ENCODE measurements around the gene TTC7B. TPM values are rescaled to one million over a fixed set of nuclear protein-coding genes. Genes with fewer than 3 reads are reported as not detected.

The TTC7B gene
- polyA plus RNA-seq, 1 donor from 2014 or later: 19.9 TPM

- Histone ChIP-seq H4K20me1 (ENCODE audit: insufficient read depth) (no peaks in the 10 kb centered on the region), H3K4me2 (ENCODE audit: low read length) (no peak overlapping the region), H3K27ac (ENCODE audit: low read length) (no peak overlapping the region), H3F3A (ENCODE audit: insufficient read depth, low read length, poor library complexity, severe bottlenecking) (no peaks in the 10 kb centered on the region), H3K9me3 (ENCODE audit: low read length) (no peaks in the 10 kb centered on the region), H3K4me3 (ENCODE audit: low read length) (no peak overlapping the region), H3K79me2 (replicated peaks; ENCODE audit: insufficient read depth, low read length) (no peaks in the 10 kb centered on the region), H3K27me3 (ENCODE audit: insufficient read depth, low read depth, low read length) (no peaks in the 10 kb centered on the region), H2AFZ (ENCODE audit: low read depth, low read length) (no peak overlapping the region), H3K9ac (ENCODE audit: low read length) (no peak overlapping the region), H3K9me2 (ENCODE audit: insufficient read depth, low read length) (no peaks in the 10 kb centered on the region), H3K36me3 (ENCODE audit: insufficient read depth, low read length) (no peaks in the 10 kb centered on the region)
- TF ChIP-seq EZH2 (IDR thresholded peaks at IDR 0.05; ENCODE audit: borderline replicate concordance, insufficient read depth, low read length, poor library complexity, severe bottlenecking) (no peak), SMC3 (conservative IDR thresholded peaks at IDR 0.05; ENCODE audit: poor library complexity) (no peak), MXI1 (conservative IDR thresholded peaks at IDR 0.05; ENCODE audit: poor library complexity, severe bottlenecking) (no peak)
- TF ChIP-seq, protein P1, sequence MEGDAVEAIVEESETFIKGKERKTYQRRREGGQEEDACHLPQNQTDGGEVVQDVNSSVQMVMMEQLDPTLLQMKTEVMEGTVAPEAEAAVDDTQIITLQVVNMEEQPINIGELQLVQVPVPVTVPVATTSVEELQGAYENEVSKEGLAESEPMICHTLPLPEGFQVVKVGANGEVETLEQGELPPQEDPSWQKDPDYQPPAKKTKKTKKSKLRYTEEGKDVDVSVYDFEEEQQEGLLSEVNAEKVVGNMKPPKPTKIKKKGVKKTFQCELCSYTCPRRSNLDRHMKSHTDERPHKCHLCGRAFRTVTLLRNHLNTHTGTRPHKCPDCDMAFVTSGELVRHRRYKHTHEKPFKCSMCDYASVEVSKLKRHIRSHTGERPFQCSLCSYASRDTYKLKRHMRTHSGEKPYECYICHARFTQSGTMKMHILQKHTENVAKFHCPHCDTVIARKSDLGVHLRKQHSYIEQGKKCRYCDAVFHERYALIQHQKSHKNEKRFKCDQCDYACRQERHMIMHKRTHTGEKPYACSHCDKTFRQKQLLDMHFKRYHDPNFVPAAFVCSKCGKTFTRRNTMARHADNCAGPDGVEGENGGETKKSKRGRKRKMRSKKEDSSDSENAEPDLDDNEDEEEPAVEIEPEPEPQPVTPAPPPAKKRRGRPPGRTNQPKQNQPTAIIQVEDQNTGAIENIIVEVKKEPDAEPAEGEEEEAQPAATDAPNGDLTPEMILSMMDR (IDR thresholded peaks at IDR 0.05; ENCODE audit: poor library complexity, severe bottlenecking): no peak
These were observed 216.9 kb downstream of the TTC7B start for GRCh38 chr14:90599339-90599738.

GRCh38 chr14:90597961-90598360 is 218.3 kb downstream of the TTC7B start:
- Histone ChIP-seq H3K79me2 (replicated peaks; ENCODE audit: insufficient read depth, low read length) (no peaks in the 10 kb centered on the region), H4K20me1 (ENCODE audit: insufficient read depth) (no peaks in the 10 kb centered on the region), H3K36me3 (ENCODE audit: insufficient read depth, low read length) (no peaks in the 10 kb centered on the region), H3K4me3 (ENCODE audit: low read length) (no peak overlapping the region), H3K9ac (ENCODE audit: low read length) (no peak overlapping the region), H3K9me2 (ENCODE audit: insufficient read depth, low read length) (no peaks in the 10 kb centered on the region), H2AFZ (ENCODE audit: low read depth, low read length) (no peak overlapping the region), H3K27me3 (ENCODE audit: insufficient read depth, low read depth, low read length) (no peaks in the 10 kb centered on the region), H3K27ac (ENCODE audit: low read length) (no peak overlapping the region), H3F3A (ENCODE audit: insufficient read depth, low read length, poor library complexity, severe bottlenecking) (no peaks in the 10 kb centered on the region), H3K4me2 (ENCODE audit: low read length) (no peak overlapping the region), H3K9me3 (ENCODE audit: low read length) (no peaks in the 10 kb centered on the region)
- TF ChIP-seq EP300 (conservative IDR thresholded peaks at IDR 0.05; ENCODE audit: poor library complexity, severe bottlenecking) (no peak), SMC3 (conservative IDR thresholded peaks at IDR 0.05; ENCODE audit: poor library complexity) (no peak), POLR2AphosphoS5 (IDR thresholded peaks at IDR 0.05) (no peak), EZH2 (IDR thresholded peaks at IDR 0.05; ENCODE audit: borderline replicate concordance, insufficient read depth, low read length, poor library complexity, severe bottlenecking) (no peak), RAD21 (conservative IDR thresholded peaks at IDR 0.05) (no peak)
- TF ChIP-seq, protein P2, sequence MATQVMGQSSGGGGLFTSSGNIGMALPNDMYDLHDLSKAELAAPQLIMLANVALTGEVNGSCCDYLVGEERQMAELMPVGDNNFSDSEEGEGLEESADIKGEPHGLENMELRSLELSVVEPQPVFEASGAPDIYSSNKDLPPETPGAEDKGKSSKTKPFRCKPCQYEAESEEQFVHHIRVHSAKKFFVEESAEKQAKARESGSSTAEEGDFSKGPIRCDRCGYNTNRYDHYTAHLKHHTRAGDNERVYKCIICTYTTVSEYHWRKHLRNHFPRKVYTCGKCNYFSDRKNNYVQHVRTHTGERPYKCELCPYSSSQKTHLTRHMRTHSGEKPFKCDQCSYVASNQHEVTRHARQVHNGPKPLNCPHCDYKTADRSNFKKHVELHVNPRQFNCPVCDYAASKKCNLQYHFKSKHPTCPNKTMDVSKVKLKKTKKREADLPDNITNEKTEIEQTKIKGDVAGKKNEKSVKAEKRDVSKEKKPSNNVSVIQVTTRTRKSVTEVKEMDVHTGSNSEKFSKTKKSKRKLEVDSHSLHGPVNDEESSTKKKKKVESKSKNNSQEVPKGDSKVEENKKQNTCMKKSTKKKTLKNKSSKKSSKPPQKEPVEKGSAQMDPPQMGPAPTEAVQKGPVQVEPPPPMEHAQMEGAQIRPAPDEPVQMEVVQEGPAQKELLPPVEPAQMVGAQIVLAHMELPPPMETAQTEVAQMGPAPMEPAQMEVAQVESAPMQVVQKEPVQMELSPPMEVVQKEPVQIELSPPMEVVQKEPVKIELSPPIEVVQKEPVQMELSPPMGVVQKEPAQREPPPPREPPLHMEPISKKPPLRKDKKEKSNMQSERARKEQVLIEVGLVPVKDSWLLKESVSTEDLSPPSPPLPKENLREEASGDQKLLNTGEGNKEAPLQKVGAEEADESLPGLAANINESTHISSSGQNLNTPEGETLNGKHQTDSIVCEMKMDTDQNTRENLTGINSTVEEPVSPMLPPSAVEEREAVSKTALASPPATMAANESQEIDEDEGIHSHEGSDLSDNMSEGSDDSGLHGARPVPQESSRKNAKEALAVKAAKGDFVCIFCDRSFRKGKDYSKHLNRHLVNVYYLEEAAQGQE (IDR thresholded peaks at IDR 0.05; ENCODE audit: borderline replicate concordance): no peak
- TF ChIP-seq, protein P1 (IDR thresholded peaks at IDR 0.05; ENCODE audit: poor library complexity, severe bottlenecking): no peak
